ENCODE measurements around the gene PSMC6.

PSMC6 gene

GRCh38 chr14:52776816-52777215 lies 69.8 kb downstream of the PSMC6 start:
- no peak for DNase-seq (ENCODE audit: low read depth)
- no peak overlapping the region for H3K4me3 ChIP-seq (ENCODE audit: low read depth, low read length)
- TF ChIP-seq CTCF (IDR thresholded peaks at IDR 0.05; ENCODE audit: control insufficient read depth, extremely low read depth, insufficient read depth) = no peak
